Measurements from ENCODE around the gene CIT. TPM values are rescaled to one million over a fixed set of nuclear protein-coding genes. Genes with fewer than 3 reads are reported as not detected.
"Not testable (repeated sequence)": the region's sequence is repeated elsewhere in the genome, so short reads cannot be mapped to it uniquely, and the experiment has no call there.

CIT gene
- polyA plus RNA-seq, 1 donor: 25.4 TPM

DNA sequence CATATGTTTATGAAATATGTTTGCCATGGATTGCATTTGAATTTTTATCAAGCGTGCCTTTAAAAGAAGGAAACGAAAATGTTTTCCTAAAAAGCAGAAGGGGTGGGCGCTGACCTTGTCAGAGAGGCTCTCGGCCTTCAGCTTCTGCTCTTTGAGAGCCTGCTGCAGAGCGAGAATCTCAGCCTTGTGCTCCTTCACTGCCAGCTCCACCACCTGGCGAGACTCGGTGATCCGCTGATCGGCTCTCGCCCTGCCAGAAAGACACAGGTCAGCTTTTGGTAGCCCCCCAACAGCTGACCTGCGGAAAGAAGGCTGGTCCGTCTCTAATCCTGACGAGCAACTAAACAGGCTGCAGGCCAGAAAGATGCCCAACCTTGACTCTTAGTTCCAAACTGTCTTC lies 146.7 kb downstream of the CIT start:
- no peak for DNase-seq

DNA sequence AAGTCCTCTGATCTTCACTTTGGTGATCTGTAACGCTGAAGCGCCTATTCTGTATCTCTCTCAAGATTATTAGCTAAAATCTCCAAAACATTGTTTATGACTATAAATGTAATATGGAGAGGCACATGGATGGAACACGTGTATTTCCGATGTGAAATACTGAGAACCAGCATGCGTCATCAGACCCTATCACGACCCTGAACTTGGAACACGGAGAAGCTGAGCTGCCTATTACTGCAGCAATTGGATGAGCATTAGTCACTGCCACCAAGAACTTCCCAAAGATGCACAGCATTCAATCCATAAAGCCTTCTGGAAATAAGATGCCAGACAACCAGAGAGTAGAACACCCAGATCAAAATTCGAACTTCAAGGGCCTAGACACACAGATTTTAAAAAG lies 147.2 kb downstream of the CIT start:
- no peak for DNase-seq

DNA sequence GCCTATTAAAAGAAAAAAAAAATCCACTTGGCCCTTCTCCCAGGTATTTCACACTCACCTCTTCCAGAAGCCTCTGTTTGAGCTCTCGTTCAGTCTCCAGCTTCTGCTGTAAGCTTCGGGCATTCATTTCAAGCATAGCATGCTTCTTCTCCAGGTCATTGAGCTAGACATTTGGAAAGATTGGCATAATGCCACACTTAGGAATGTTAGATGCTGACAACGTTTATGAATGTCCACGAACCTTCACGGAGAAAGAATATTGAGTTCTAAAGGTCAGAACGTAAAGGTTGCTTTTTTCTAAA lies 148.7 kb downstream of the CIT start:
- DNase-seq: no peak

DNA sequence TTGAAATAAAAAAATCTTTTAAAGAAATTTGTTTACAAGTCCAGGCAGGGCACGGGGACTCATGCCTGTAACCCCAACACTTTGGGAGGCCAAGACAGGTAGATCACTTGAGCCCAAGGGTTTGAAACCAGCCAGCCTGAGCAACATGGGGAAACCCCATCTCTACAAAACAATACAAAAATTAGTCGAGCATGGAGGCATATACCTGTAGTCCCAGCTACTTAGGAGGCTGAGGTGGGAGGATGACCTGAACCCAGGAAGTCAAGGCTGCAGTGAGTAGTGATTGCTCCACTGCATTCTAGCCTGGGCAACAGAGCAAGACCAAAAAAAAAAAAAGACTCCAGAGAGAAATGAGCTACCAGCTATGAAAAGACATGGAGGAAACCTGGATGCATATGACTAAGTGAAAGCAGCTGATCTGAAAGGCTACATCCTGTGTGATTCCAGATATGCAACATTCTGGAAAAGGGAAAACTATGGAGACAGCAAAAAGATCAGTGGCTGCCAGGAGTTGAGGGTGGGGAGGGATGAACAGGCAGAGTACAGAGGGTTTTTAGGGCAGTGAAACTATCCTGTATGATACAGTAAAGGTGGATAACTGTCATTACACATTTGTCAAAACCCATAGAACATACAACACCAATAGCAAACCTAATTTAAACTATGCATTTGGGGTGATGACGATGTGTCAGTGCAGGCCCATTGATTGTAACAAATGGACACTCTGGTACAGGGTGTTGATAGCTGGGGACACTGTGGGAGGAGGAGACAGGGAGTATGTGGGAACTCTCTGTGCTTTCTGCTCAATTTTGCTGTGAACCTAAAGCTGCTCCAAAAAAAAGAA lies 149.3 kb downstream of the CIT start:
- no peak for DNase-seq

DNA sequence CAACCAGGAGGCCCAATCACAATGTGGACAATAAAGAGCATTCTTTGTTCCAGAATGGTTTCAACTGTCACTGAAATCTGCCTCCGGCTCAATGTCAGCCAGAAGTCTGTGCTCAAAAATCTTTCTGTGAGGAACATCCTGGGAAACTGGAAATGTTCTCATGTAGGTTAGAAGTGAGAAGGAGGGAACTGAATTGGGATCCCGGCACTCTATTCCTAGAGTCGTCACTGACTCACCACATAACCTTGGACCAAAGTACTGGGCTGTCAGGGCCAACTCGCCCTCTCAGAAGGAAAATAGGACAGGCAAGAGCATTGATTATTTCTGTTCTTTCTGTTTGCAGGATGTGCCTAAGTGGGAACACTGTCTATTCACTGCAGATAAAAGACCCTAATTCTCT lies 151.6 kb downstream of the CIT start:
- no peak for DNase-seq

DNA sequence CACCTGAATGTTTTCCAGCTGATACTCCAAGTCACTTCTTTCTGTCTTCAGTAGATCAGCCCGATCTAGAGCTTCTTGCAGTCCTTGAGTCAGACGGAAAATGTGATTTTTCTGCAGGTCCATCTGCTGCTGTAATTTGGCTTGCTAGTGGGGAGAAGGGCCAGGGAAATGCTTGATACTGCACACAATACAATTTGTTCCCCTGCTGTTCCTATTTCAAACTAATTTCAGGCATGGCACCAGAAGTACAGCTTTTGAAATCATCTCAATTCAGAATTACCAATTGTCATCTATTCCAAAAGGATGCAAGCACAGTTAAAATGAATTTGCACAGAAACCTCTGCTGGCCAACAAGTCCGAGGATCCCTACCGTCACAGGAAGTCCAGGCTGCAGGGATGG lies 155.8 kb downstream of the CIT start:
- DNase-seq: no peak

DNA sequence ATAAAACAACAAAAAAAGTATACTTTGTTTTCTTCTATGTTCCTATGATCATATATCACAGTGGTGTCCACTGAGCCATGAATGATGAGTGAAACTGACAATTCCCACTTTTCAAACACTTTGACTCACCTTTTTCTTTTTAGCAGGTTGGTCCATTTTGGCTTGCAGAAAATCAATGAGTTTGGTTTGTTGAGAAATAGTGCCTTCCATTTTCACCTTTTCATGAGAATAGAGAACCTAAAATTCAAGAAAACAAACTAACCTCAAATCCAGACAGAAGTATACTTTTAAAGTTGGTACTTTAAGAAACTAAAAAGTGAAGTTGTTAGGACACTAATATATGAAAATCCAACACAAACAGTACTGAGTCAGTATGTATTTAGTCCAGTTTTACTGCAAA lies 156.8 kb downstream of the CIT start:
- DNase-seq: no peak

DNA sequence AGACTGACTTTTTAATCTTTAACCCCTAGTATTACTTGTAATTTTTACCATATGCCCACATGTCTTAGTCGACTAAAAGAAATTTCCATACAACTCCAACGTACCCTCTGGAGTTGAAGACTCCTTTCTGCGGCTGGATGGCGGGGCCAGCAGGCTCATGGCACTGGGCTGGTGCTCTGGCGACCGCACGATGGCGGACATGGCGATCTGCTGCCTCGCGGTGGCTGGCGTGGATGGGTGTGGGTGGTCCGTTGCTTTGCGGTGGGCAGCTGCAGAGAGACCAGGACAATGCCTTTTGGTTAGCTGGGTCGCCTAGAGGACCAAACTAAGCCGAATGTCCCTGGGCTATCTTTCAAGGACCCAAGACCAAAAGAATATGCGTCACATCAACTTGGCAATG lies 159.0 kb downstream of the CIT start:
- DNase-seq: no peak

DNA sequence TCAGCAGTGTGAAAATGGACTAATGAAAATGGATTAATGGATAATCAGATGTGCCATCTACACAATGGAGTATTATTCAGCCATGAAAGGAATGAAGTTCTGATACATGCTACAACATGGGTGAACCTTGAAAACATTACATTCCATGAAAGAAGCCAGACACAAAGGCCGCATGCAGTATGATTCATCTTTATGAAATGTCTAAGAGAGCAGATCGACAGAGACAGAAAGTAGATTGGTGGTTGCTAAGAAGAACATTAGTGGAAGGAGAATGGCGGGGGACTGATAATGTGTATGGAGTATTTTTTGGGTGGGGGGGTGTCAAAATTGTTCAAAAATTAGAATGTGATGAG lies 161.9 kb downstream of the CIT start:
- no peak for DNase-seq

DNA sequence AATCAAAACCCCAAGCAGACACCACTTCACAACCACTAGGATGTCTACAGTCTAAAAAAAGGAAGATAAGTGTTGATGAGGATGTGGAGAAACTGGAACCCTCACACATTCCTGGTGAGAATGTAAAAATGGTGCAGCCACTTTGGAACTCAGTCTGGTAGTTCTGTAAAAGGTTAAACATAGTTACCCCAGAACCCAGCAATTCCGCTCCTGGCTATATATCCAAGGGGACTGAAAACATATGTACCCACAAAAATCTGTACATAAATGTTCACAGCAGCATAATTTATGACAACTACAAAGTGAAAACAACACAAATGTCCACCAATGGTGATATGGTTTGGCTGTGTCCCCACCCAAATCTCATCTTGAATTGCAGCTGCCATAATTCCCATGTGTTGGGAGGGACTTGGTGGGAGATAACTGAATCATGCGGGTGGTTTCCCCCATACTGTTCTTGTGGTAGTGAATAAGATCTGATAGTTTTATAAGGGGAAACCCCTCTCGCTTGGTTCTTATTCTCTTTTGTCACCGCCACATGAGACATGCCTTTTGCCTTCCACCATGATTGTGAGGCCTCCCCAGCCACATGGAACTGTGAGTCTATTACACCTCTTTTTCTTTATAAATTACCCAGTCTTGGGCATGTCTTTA lies 162.4 kb downstream of the CIT start:
- no peak for DNase-seq

DNA sequence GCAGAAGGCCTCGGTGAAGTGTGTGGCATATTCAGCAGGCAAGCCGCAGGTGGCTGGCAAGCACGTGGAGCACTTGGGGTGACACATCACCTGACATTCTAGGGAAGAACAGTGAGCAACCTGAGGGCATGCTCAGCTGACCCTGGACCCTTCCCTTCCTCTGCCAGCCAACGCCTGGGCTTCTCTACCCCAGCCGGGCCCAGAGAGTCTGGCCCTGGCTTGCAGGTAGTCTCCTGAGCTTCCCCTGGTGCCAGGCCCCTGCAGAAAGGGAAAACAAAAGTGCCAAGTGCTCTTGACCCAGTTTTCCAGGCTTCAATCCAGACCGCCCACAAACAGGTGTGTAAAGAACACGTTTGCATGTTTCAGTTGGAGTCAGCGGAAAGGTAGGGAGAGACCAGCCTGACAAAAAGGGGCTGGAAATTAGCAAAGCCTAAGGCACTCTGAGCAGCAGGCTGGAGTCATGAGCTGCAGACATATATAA lies 163.5 kb downstream of the CIT start:
- DNase-seq: no peak

DNA sequence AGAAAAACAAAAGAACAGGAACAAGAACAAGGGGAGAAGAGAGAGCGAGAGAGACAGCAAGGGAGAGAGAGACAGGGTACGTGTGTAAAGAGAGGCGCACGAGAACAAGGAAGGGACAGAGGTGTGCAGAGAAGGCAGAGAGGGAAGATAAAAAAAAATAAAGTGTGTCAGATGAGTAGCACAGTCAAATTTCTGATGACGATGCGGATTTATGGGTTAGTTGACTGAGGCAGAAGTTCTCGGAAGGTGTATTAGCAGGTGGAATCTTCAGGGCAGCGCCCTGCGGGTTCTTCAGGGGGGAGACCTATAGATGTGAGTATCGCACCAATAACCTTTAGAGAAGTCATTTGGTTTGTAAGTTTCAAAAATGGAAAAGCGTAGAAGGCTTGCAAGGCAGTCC lies 164.4 kb downstream of the CIT start:
- DNase-seq: no peak

DNA sequence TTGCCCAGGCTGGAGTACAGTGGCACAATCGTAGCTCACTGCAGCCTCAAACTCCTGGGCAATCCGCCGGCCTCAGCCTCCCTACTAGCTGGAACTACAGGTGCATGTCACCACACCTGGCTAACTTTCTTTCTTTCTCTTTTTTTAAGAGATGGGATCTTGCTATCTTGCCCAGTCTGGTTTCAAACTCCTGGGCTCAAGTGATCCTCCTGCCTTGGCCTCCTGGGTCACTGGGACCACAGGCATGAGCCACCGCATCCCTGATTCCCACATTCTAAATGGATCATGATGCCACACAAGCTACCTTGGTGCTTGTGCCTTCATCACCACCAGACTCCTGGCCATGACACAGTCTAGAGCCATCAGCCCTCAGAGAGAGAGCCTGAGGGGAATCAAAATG lies 165.4 kb downstream of the CIT start:
- no peak for DNase-seq

DNA sequence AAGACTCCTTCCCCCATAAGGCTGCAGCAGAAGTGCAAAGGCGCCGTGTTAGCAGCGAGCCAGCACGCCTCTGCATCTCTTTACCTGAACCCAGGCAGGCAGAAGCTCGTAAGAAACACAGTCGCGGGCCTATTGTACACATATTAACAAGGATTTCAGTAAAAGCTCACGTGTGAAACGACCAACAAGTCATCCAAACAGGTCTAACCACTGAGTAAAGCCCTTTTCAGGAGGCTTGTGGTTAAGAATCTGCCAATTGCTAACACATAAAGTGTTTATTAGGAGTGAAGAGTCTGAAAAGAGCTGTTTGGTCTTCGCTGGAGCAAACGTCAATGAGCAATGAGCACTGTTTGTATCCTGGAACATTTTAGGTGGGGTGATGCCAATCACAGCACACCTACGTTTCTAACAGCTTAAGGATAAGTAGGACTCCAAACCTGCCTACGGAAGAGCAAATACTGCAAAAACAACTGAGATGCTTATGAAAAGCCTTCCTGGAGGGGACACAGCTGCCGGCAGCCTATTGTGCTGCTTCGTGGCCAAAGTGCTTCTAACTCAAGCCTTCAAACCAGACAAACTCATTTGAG lies 166.1 kb downstream of the CIT start:
- DNase-seq: no peak

DNA sequence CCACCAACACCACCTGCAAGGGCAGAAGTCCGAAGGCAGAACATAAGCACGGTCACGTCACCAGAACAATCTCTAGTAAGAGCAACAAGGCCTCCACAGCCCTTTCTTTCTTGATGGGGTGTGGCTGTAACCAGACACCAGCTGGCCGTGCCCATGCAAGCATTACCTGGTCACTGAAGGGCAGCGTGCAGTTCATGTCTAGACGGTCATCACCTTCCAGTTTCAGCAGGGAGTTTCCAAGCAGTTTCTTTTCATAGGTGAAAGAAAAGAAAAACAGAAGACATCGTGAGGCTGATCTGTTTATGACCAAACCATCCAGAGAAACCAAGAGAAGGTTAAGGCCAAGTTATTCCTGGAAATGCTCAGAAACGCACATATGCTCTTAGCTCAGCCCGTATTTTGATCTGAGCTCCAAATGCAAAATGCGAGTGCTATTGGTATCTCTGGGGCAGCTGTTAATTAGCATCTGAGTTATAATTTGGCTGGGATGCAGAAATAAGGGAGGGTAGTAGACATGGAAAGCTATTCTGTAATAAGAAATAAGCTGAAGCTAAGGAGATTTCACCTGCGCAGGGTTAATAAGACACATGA lies 166.7 kb downstream of the CIT start:
- no peak for DNase-seq

DNA sequence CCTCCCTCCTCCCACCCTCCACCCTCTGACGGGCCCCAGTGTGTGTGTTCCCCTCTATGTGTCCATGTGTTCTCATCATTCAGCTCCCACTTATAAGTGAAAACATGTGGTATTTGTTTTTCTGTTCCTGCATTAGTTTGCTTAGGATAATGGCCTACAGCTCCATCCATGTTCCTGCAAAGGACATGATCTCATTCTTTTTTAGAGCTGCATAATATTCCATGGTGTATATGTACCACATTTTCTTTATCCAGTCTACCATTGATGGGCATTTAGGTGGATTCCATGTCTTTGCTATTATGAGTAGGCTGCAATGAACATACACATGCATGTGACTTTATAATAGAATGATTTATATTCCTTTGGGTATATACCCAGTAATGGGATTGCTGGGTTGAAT lies 170.7 kb downstream of the CIT start:
- DNase-seq: not testable (repeated sequence)

DNA sequence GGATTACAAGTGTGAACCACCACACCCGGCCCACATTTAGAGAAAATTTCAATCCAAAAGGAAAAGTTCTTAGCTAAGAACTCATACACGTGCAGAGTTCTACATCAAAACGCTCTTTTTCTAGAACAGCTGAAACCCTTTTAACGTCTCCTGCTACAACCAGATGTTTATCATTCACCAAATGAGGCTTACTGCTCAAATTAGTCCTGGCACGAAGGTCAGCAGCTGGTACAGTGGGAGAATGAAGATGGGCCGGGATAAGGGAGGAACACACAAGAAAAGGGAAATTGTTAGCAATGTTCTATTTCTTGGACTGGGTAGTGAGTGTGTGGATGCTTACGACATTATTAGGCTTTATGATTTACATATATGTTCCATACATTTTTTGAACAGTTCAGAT lies 171.9 kb downstream of the CIT start:
- no peak for DNase-seq

DNA sequence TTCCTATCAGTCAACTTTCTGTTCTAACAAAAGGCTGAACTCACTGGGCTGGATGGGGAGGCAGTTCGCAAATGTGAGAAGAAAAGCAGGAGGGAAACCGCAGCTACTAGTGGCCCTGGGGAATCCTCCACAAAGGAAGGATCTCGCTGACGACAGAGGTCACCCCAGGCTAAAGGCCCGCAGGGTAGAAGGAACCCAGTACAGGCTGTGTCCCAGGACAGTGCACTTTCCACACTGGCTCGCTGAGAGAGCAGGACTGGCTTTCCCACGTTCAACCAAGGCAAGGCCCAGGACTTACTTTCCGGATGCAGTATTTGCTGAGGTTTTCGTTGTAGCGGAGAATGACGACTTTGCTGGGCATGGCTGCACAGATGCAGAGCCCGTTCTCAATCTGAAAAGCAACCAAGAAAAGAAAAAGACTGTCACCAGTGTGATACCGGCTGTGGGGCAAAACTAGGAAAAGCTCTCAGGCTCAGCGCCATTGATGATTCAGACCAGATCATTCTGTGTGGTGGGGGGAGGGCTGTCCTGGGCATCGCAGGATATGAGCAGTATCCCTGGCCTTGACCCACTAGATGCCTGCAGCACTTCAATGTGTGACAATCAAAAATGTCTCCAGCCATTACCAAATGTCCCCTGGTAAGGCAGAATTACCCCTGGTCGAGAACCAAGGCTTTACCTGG lies 172.9 kb downstream of the CIT start:
- no peak for DNase-seq

DNA sequence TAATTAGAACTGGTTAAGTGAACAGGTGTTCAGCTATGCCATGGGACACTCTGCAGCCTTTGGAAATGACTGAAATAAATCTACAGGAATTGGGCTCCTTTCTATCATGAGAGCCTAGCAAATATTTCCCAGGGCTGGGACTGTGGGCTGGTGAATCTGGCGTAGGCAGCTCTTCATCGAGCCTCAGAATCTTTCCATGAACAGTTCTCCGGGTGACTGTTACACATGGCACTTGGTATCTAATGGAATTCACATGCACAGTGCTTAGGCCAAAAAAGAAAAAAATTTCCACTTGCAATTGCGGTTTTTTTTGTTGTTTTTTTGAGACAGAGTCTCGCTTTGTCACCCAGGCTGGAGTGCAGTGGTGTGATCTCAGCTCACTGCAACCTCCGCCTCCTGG lies 177.0 kb downstream of the CIT start:
- DNase-seq: no peak

DNA sequence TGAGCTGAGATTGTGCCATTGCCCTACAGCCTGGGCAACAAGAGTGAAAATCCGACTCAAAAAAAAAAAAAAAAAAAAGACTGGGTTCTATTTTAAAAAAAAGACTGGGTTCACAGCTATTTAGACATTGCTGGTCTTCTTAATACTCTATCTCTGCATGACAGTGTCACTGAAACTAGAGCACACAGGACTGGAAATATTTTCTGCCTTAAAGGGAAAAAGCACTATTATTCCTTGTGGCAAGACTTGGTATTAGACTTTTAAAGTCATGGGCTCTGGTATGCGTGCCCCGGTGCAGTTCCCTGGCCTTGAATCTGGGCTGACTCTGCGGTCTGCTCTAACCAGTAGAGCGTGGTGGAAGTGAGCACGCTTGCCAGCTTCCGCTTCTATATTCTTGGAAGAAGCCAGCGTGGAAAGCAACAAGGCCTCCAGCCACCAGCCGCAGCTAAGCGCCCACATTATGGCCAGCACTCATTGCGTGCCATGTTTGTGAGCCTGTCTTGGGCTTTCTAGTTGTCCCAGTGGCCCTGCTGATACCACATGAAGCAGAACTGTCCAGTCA lies 177.8 kb downstream of the CIT start:
- no peak for DNase-seq

DNA sequence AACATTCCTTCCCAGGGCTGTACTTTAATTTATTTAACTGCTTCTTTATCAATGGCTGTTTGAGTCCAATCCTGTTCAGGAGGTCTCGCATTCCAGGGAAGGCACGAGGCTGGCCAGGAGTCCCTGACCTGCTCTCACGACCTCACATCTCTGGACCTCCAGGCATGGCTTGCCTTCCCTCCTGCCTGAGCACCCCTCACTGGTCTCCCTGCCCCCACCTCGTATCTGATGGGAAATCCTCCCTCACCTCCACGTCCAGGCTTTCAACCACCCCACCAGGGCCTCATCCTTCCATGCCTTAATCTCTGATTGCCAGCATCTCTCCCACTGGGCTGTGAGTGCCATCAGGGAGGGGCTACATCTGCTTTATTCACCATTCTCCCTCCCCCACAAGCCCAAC lies 180.2 kb downstream of the CIT start:
- DNase-seq: no peak

DNA sequence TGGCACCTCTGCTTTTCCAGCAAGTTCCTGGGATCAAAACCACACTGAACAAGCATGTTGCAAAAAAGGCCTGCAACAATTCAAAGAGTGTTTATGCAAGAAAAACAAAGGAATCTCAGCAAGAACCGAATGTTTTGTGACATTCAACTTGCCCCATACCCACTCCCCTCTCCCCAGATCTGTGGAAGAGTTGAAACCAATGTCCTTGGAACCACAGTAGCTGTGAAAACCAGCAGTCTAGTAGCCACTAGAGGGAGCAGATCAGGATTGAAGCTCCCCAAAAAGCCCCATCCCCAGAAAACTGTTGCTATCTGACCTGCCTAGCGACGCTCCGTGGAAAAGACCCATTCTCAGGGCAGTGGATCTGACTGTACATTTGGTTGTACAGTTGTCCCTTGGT lies 182.1 kb downstream of the CIT start:
- DNase-seq: no peak

Measured in left kidney (tissue), 2 donors.